ENCODE measurements around the gene RIN1. TPM values are rescaled to one million over a fixed set of nuclear protein-coding genes. Genes with fewer than 3 reads are reported as not detected.

Gene RIN1
- total RNA-seq, 1 experiment from 2014 or later: 5.4 TPM

- Histone ChIP-seq H3K4me1 (ENCODE audit: insufficient read depth, low read length) (no peaks in the 10 kb centered on the region), H3K56ac (ENCODE audit: insufficient read length, low read depth, low read length) (no peak overlapping the region), H3K79me1 (ENCODE audit: insufficient read depth, low read depth, low read length, poor library complexity, severe bottlenecking) (no peaks in the 10 kb centered on the region), H3K4me2 (ENCODE audit: insufficient read depth, insufficient read length, low read length) (no peak overlapping the region), H2AK5ac (ENCODE audit: insufficient read length, low read length) (no peak overlapping the region), H3K27me3 (ENCODE audit: insufficient read depth, low read length) (no peaks in the 10 kb centered on the region), H2BK15ac (ENCODE audit: low read depth, low read length) (no peak overlapping the region), H3K9ac (ENCODE audit: extremely low read depth, insufficient read length, low read length) (no peak overlapping the region), H4K8ac (replicated peaks; ENCODE audit: insufficient read length, low read depth, low read length) (no peak overlapping the region), H3K79me2 (ENCODE audit: insufficient read depth, low read length) (no peaks in the 10 kb centered on the region; the same call in 1 of the 2 replicates), H3K23me2 (ENCODE audit: insufficient read length, low read depth, low read length, poor library complexity, severe bottlenecking) (peaks cover 5% of the 10 kb centered on the region), H3T11ph (ENCODE audit: low read length) (no peak overlapping the region), H4K5ac (ENCODE audit: insufficient read length, low read depth, low read length) (no peak overlapping the region), H3K18ac (ENCODE audit: insufficient read length, low read depth, low read length) (no peak overlapping the region), H2BK120ac (ENCODE audit: low read depth, low read length, poor library complexity, severe bottlenecking) (no peak overlapping the region), H4K20me1 (ENCODE audit: control insufficient read depth, insufficient read depth, insufficient read length) (no peaks in the 10 kb centered on the region), H3K4ac (ENCODE audit: low read depth, low read length) (no peak overlapping the region), H3K9me3 (ENCODE audit: control insufficient read depth, low read depth, low read length) (no peaks in the 10 kb centered on the region), H2BK12ac (ENCODE audit: insufficient read length, low read depth, low read length) (no peak overlapping the region), H4K91ac (ENCODE audit: insufficient read length, low read depth, low read length) (no peak overlapping the region), H2BK20ac (ENCODE audit: low read depth, low read length, poor library complexity, severe bottlenecking) (no peak overlapping the region), H3K27ac (ENCODE audit: insufficient read length, low read depth, low read length) (no peak overlapping the region), H2AFZ (ENCODE audit: low read length) (no peak overlapping the region), H3K23ac (ENCODE audit: insufficient read length, low read depth, low read length) (no peak overlapping the region), H3K14ac (ENCODE audit: insufficient read depth, low read length) (no peak overlapping the region), H2BK5ac (ENCODE audit: insufficient read length, low read length) (no peak overlapping the region)
- no peak for TF ChIP-seq CTCF (conservative IDR thresholded peaks at IDR 0.05)
- DNase-seq: no peak
- Mint-ChIP-seq H3K36me3 (ENCODE audit: insufficient read depth in 1 of 3, low read depth in 3 of 3) (peaks cover 43 to 81% (median 70%) of the 10 kb centered on the region in 3 experiments), H3K27me3 (ENCODE audit: low read depth) (no peaks in the 10 kb centered on the region; the same call in 1 of the 2 replicates), H3K27ac (peak overlapping the region in 2 of 3 experiments; percentile 65 to 76; a peak in 2 of 7 replicates), H3K4me1 (peaks cover 10 to 13% of the 10 kb centered on the region in 2 experiments), H3K4me3 (no peak overlapping the region), H3K9me3 (no peaks in the 10 kb centered on the region)
- WGBS (ENCODE audit: extremely low coverage, insufficient read length, low lambda C conversion rate): no CpG with 5 or more reads among the region's 6 CpGs
These were observed 28.9 kb upstream of the RIN1 start for GRCh38 chr11:66365166-66365565.

All from H9 (cell line).